Karpas-422 (cell line): Measurements from ENCODE around the gene ZNF688. TPM values are rescaled to one million over a fixed set of nuclear protein-coding genes. Genes with fewer than 3 reads are reported as not detected.
A peak's percentile ranks its signal among the peaks of the same experiment; 100 is the strongest.
"Not testable (repeated sequence)": the region's sequence is repeated elsewhere in the genome, so short reads cannot be mapped to it uniquely, and the experiment has no call there.

Source experiments
- DNase-seq: peaks from one replicate; pipeline ENCODE4 v3.0.0-alpha.2; 2015
- H2AFZ ChIP-seq: fragments of 200-600 bp; sonication (generic); 2 replicates; pipeline ENCODE4 v1.6.1; 2014; ENCODE audit warnings: antibody characterized with exemption, low read length, mixed read lengths
- H3K27ac ChIP-seq: fragments of 200-600 bp; sonication (generic); 2 replicates; pipeline ENCODE4 v1.5.1; 2014; ENCODE audit warnings: mild to moderate bottlenecking, low read length, moderate library complexity
- H3K27me3 ChIP-seq: fragments of 200-600 bp; sonication (generic); 2 replicates; pipeline ENCODE4 v1.6.1; 2014; ENCODE audit warnings: low read length, mixed read lengths
- H3K36me3 ChIP-seq: fragments of 200-600 bp; sonication (generic); 2 replicates; pipeline ENCODE4 v1.6.1; 2014; ENCODE audit warnings: low read length, mixed read lengths; ENCODE audit not compliant: insufficient read depth
- H3K4me1 ChIP-seq: fragments of 200-600 bp; sonication (generic); 2 replicates; pipeline ENCODE4 v1.6.1; 2014; ENCODE audit warnings: mild to moderate bottlenecking, low read length, mixed read lengths
- H3K4me2 ChIP-seq: fragments of 200-600 bp; sonication (generic); 2 replicates; pipeline ENCODE4 v1.6.1; 2014; ENCODE audit warnings: low read length, low read depth, mild to moderate bottlenecking; ENCODE audit not compliant: poor library complexity, severe bottlenecking
- H3K4me3 ChIP-seq: fragments of 200-600 bp; sonication (generic); 2 replicates; pipeline ENCODE4 v1.5.1; 2014; ENCODE audit warnings: mild to moderate bottlenecking, antibody characterized with exemption, low read length, mixed read lengths
- H3K79me2 ChIP-seq: fragments of 200-600 bp; sonication (generic); 2 replicates; pipeline ENCODE4 v1.6.1; 2014; ENCODE audit warnings: mild to moderate bottlenecking, low read length, mixed read lengths
- H3K9ac ChIP-seq: fragments of 200-600 bp; sonication (generic); 2 replicates; pipeline ENCODE4 v1.6.0; 2014; ENCODE audit warnings: low read length
- H3K9me2 ChIP-seq: fragments of 200-600 bp; sonication (generic), shearing (Covaris generic); replicated peaks from 2 replicates; pipeline ENCODE4 v1.6.0; 2014; ENCODE audit warnings: mild to moderate bottlenecking, low read length, moderate library complexity; ENCODE audit not compliant: insufficient read depth
- H3K9me3 ChIP-seq: fragments of 300-700, 200-600 bp; sonication (generic); 2 replicates; pipeline ENCODE4 v1.6.1; 2014; ENCODE audit warnings: low read length, mixed read lengths
- H4K20me1 ChIP-seq: fragments of 200-600 bp; sonication (generic); 2 replicates; pipeline ENCODE4 v1.6.1; 2014; ENCODE audit warnings: mild to moderate bottlenecking, antibody characterized with exemption, low read length, low read depth; ENCODE audit not compliant: insufficient read depth
- total RNA-seq: library from RNA; depleted of rRNA; stranded (reverse); fragments of >200 nt; shearing (Covaris generic); gene quantifications from 2 replicates; pipeline ENCODE4 v1.2.3, GENCODE V29; 2014; ENCODE audit warnings: low replicate concordance

ZNF688 gene
- total RNA-seq, 1 experiment from 2014 or later, result 18.0 TPM

GRCh38 chr16:30592871-30593270, 21.4 kb upstream of the ZNF688 start:
- Histone ChIP-seq H3K9me2 (no peaks in the 10 kb centered on the region), H3K4me2 (no peak overlapping the region), H2AFZ (no peak overlapping the region), H3K9me3 (no peaks in the 10 kb centered on the region), H4K20me1 (no peaks in the 10 kb centered on the region), H3K79me2 (no peaks in the 10 kb centered on the region), H3K4me3 (no peak overlapping the region), H3K9ac (no peak overlapping the region), H3K36me3 (peaks cover 1% of the 10 kb centered on the region; the same call in 1 of the 2 replicates), H3K27me3 (no peaks in the 10 kb centered on the region), H3K4me1 (peaks cover 23% of the 10 kb centered on the region), H3K27ac (no peak overlapping the region)
- DNase-seq, result no peak

GRCh38 chr16:30590869-30591268, 19.4 kb upstream of the ZNF688 start:
- not testable (repeated sequence) for H3K9ac ChIP-seq

DNA sequence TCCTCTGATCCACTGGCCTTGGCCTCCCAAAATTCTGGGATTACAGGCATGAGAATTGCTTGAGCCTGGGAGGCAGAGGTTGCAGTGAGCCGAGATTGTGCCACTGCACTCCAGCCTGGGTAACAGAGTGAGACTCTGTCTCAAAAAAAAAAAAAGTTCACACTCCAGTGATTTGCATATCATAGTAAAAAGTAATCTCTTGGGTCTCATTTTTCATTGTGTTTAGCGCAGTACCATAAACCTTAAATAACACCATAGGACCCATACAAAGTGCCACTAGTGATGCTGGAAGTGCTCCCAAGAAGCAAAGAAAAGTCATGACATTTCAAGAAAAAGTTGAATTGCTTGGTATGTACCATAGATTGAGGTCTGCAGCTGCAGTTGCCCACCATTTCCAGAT, 18.1 kb upstream of the ZNF688 start:
- H3K27me3 ChIP-seq, H3K9me3 ChIP-seq, H3K36me3 ChIP-seq, H2AFZ ChIP-seq, H4K20me1 ChIP-seq, H3K9me2 ChIP-seq: not testable (repeated sequence)
- DNase-seq, result peak; percentile 84
- Histone ChIP-seq H3K79me2 (peaks cover 26% of the 10 kb centered on the region), H3K4me2 (peak overlapping the region; percentile 71), H3K4me3 (peak overlapping the region; percentile 44), H3K9ac (peak overlapping the region; percentile 39; the same call in 1 of the 2 replicates), H3K27ac (peak overlapping the region; percentile 74), H3K4me1 (peaks cover 52% of the 10 kb centered on the region)

More at GRCh38 chr16:30590869-30591268, 19.4 kb upstream of the ZNF688 start:
- H3K79me2 ChIP-seq, result peaks cover 15% of the 10 kb centered on the region
- not testable (repeated sequence) for DNase-seq, H3K4me2 ChIP-seq, H4K20me1 ChIP-seq, H3K9me3 ChIP-seq, H3K27me3 ChIP-seq, H3K9me2 ChIP-seq, H3K27ac ChIP-seq, H3K36me3 ChIP-seq, H2AFZ ChIP-seq, H3K4me3 ChIP-seq
- H3K4me1 ChIP-seq, result peaks cover 41% of the 10 kb centered on the region

DNA sequence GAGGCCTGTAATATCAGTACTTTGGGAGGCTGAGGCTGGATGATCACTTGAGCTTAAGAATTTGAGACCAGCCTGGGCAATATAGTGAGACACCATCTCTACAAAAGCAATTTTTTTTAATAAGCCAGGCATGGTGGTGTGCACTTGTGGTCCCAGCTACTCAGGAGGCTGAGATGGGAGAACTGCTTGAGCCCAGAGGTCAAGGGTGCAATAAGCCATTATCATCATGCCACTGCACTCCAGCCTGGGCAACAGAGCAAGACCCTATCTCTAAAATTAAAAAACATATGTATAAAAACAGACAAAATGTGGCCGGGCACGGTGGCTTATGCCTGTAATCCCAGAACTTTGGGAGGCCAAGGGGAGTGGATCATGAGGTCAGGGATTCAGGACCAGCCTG, 17.1 kb upstream of the ZNF688 start:
- H3K9me3 ChIP-seq, result no peaks in the 10 kb centered on the region
- peaks cover 14% of the 10 kb centered on the region; the same call in 1 of the 2 replicates for H3K36me3 ChIP-seq
- peaks cover 58% of the 10 kb centered on the region for H3K4me1 ChIP-seq
- H4K20me1 ChIP-seq, result no peaks in the 10 kb centered on the region
- peak overlapping the region; percentile 44; the same call in 1 of the 2 replicates for H3K4me3 ChIP-seq
- no peak for DNase-seq
- H3K79me2 ChIP-seq, result peaks cover 35% of the 10 kb centered on the region
- no peaks in the 10 kb centered on the region for H3K9me2 ChIP-seq
- no peak overlapping the region for H3K9ac ChIP-seq
- H3K27me3 ChIP-seq, result no peaks in the 10 kb centered on the region
- H2AFZ ChIP-seq, result no peak overlapping the region
- peak overlapping the region; percentile 71 for H3K4me2 ChIP-seq
- H3K27ac ChIP-seq, result peak overlapping the region; percentile 74; the same call in 1 of the 2 replicates

- peak within 1 kb of the TSS; percentile 100 for H3K4me2 ChIP-seq
- peaks cover 53% of the 10 kb centered on the region for H3K79me2 ChIP-seq
- no peaks in the 10 kb centered on the region for H3K9me3 ChIP-seq
- peak; percentile 99 for DNase-seq
- H3K9ac ChIP-seq, result peak within 1 kb of the TSS; percentile 90
- H3K4me1 ChIP-seq, result peaks cover 58% of the 10 kb centered on the region
- H3K27me3 ChIP-seq, result no peaks in the 10 kb centered on the region
- H3K4me3 ChIP-seq, result peak within 1 kb of the TSS; percentile 73
- H3K9me2 ChIP-seq, result no peaks in the 10 kb centered on the region
- peaks cover 29% of the 10 kb centered on the region for H3K36me3 ChIP-seq
- peak within 1 kb of the TSS; percentile 81 for H2AFZ ChIP-seq
- H4K20me1 ChIP-seq, result no peaks in the 10 kb centered on the region
- H3K27ac ChIP-seq, result peak within 1 kb of the TSS; percentile 83
Observed at GRCh38 chr16:30585400-30586191, 14.1 kb upstream of the ZNF688 start, which contains the start of gene ZNF785. Gene ZNF785 (minus strand): TSS chr16:30585697. CDS start chr16:30585611, 86 bp downstream.

DNA sequence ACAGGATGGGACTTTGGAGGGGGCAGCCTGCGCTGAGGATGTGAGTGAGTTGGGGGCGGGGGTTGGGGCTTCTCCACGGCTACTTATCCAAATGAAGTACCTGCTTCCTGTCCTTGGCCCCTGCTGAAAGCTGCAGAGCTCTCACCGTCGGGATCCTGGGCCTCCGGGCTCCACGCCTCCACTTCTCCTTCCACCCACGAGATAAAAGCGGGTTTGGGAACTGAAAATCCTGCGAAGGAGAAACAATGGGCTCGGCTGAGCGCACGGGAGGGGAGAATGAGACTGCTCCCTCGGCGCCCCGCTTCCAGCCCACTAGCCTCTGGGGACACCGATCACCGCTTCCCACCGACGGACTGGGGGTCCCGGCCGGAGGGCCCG, 13.5 kb upstream of the ZNF688 start:
- H3K9me2 ChIP-seq, result no peaks in the 10 kb centered on the region
- DNase-seq, result peak; percentile 80
- peak overlapping the region; percentile 100 for H3K4me2 ChIP-seq
- H3K27me3 ChIP-seq, result no peaks in the 10 kb centered on the region
- peak overlapping the region; percentile 83 for H3K27ac ChIP-seq
- H4K20me1 ChIP-seq, result no peaks in the 10 kb centered on the region
- peak overlapping the region; percentile 73 for H3K4me3 ChIP-seq
- H3K4me1 ChIP-seq, result peaks cover 54% of the 10 kb centered on the region
- no peaks in the 10 kb centered on the region for H3K9me3 ChIP-seq
- peak overlapping the region; percentile 81 for H2AFZ ChIP-seq
- peak overlapping the region; percentile 90 for H3K9ac ChIP-seq
- peaks cover 53% of the 10 kb centered on the region for H3K79me2 ChIP-seq
- H3K36me3 ChIP-seq, result peaks cover 29% of the 10 kb centered on the region

- Histone ChIP-seq H3K79me2 (peaks cover 55% of the 10 kb centered on the region), H3K27ac (no peak overlapping the region), H3K9me3 (no peaks in the 10 kb centered on the region), H4K20me1 (no peaks in the 10 kb centered on the region), H3K4me3 (no peak overlapping the region), H3K27me3 (no peaks in the 10 kb centered on the region), H3K9ac (no peak overlapping the region), H2AFZ (no peak overlapping the region), H3K4me2 (no peak overlapping the region), H3K9me2 (no peaks in the 10 kb centered on the region), H3K4me1 (peaks cover 35% of the 10 kb centered on the region), H3K36me3 (peaks cover 30% of the 10 kb centered on the region)
- DNase-seq, result no peak
Observed at GRCh38 chr16:30582611-30583340, 11.3 kb upstream of the ZNF688 start.

DNA sequence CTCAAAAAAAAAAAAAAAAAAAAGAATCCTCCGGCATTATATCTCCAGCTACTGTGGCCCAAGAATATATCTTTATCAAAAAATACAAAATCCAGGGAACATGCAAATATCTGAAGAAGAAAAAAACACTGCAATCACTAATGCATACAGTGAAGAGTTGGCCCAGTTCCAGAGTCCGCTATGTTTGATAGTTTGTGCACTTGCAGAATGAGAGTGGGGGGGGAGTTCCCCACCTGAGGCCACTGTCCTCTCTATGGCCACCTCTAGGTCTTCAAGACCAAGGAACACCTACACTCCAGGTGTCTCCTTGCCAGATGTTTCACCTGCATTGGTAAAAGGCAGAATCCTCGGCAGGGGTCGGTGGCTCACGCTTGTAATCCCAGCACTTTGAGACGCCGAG, 9.9 kb upstream of the ZNF688 start:
- Histone ChIP-seq H3K4me3 (no peak overlapping the region), H3K79me2 (peaks cover 44% of the 10 kb centered on the region), H3K4me2 (no peak overlapping the region), H3K27me3 (no peaks in the 10 kb centered on the region), H2AFZ (no peak overlapping the region), H3K27ac (no peak overlapping the region), H3K4me1 (peaks cover 22% of the 10 kb centered on the region), H4K20me1 (no peaks in the 10 kb centered on the region), H3K9me2 (no peaks in the 10 kb centered on the region), H3K36me3 (peaks cover 22% of the 10 kb centered on the region), H3K9ac (no peak overlapping the region), H3K9me3 (no peaks in the 10 kb centered on the region)
- no peak for DNase-seq
